Posterior vena cava (tissue), 2 donors: ENCODE data around the gene MEN1. TPM values are rescaled to one million over a fixed set of nuclear protein-coding genes. Genes with fewer than 3 reads are reported as not detected.

ENCODE experiments used
- DNase-seq: peaks from one replicate; pipeline ENCODE4 v3.0.0-alpha.2; 2020; ENCODE audit warnings: low spot score
- intact Hi-C, 2 donors: fragments of 100-400 bp; cut with DNase I; formaldehyde crosslinking; loops; one replicate each; pipeline versions ENCODE4 v1.14.1 to v1.14.2; 2022 to 2023
- total RNA-seq, 2 donors: library from RNA; stranded (reverse); fragmentation: NEBNext Ultra II Directional; extraction: Animal tissue kit (Norgen Biotek cat#: 25700); gene quantifications; one replicate each; pipeline ENCODE4 v1.2.1, GENCODE V29; 2021
- donor health status: DM: yes; HTN: yes; CAD: no.
- donor health status: DM: yes; HTN: yes; CAD: no.

MEN1 gene
- total RNA-seq, 2 donors from 2014 or later, result 9.2 to 9.4 TPM

DNA sequence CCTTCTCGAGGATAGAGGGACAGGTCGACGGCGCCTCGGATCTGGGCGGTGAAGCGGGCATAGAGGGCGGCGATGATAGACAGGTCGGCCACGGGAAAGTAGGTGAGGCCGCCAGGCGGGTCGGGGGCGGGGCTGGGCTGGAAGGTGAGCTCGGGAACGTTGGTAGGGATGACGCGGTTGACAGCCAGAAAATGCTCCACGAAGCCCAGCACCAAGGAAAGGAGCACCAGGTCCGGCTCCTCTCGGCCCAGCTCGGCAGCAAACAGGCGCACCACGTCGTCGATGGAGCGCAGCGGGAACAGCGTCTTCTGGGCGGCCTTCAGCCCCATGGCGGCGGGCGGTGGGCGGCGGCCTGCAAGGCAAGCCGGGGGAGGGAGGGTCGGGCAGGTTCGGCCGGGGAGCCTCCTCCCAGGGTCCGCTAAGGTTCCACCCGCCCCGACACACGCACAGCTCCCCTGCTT lies 540 bp downstream of the MEN1 start:
- DNase-seq, result no peak
- intact Hi-C loops, result no loop called here

DNA sequence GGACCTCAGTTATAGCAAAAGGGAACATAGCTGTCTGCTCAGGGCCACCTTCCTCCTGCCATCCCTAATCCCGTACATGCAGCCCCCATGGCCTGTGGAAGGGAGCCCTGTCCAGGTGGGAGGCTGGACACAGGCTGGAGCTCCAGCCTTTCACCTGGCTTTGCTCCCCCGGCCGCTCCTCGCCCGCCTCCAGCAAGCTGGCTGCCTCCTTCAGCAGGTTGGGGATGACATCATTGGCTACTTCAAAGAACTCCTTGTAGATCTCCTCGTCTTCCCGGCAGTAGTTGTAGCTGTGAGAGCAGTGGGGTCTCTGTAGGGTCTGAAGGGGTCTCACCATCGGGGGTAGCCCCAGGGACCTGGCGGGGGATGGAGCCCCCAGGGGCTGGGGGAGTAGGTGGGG lies 4.9 kb downstream of the MEN1 start:
- intact Hi-C loops, result no loop called here

DNA sequence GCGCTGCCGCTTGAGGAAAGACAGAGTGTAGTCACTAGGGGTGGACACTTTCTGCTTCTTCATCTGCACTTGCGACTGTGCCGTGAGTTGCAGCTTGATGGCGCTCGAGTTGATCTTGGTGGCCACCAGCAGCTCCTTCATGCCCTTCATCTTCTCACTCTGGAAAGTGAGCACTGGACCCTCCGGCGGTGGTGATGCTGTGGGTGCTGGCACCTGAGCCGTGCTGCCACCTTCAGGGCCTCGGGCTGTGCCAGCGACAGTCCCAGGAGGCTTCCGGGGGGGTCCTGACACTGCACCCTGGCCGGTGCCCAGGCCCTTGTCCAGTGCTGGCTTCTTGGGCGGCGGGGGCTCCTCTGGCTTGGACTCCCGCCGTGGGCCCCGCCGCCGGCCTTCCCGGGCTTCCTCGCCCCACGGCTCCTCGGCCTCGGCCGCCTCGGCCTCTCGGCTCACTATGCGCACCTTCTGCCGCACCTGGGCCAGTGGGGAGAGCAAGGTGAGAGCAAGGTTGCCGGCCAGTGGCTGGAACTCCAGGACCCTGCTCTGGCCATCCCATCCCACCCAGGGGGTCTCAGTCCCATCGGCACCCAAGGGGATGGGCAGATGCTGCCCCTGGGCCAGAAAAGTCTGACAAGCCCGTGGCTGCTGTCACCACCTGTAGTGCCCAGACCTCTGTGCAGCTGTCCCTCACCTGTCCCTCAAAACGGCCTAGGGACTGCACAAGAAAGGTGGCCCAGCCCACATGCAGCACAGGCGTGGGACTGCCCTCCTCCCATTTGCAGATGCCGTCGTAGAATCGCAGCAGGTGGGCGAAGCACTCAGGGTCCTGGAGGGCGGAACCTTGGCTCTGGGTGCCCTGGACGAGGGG lies 5.8 kb downstream of the MEN1 start:
- intact Hi-C loops, result no loop called here
- no peak for DNase-seq

More for the DNA sequence above, 4.9 kb downstream of the MEN1 start:
- no peak for DNase-seq

DNA sequence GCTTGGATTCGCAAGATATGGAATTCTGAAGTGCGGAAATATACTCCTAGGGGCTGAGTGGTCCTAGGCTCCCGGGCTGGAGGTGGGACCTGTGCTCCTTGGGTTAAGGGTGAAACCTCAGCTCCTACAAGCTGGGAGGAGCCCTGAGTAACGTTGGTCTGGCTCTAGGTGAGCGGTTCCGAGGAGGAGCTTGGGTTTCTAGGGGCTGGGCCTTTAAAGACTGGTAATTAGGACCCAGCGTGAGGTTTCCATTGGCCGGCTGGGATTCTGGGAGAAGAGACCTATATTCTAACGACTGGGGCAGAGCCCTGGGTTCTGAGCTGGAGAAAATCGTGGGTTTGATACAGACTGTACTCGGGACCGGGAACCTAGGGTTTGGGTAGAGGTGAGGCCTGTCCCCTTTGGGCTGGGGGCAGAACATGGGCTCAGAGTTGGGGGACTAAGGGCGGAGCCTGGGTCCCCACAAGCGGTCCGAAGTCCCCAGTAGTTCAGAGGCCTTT lies 6.5 kb downstream of the MEN1 start:
- intact Hi-C loops, result no loop called here
- DNase-seq, result no peak

DNA sequence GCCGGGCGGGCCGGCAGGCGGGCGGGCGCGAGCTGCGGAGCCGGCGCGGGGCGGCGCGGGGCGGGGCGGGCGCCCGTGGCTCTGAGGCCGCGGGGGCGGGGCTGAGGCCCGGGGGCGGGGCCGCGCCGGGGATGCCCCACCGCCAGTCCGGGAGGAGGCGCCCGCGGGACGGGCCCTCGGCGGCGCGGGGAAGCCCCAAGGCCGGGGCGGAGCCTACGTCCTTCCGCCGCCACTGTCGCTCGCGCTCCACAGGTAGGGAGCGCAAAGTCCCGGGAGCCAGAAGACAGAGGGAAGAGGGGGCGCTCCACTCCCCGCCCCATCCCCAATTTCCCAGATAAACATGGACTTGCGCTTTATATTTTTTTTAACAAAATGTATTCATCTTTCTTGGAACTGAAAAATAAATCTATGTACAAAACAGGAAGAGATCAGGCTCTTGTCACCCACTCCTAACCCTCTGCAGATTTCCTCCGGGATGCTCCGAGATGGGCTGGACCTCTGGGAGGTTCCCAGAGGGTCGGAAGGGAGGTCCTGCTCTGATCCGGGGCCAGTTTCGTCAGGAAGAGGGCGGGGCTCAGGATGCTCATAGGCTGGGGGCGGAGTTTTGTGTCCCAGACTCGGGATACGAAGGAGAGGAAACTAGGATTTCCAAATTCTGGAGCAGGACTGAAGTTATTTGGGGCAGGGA lies 7.0 kb downstream of the MEN1 start, which contains the start of gene MAP4K2:
MAP4K2 (minus strand) TSS at position 57 of the 688 bp plus-strand sequence. CDS start 65 bp downstream, outside the sequence.
- intact Hi-C loops, result no loop called here
- peak; percentile 95 for DNase-seq

DNA sequence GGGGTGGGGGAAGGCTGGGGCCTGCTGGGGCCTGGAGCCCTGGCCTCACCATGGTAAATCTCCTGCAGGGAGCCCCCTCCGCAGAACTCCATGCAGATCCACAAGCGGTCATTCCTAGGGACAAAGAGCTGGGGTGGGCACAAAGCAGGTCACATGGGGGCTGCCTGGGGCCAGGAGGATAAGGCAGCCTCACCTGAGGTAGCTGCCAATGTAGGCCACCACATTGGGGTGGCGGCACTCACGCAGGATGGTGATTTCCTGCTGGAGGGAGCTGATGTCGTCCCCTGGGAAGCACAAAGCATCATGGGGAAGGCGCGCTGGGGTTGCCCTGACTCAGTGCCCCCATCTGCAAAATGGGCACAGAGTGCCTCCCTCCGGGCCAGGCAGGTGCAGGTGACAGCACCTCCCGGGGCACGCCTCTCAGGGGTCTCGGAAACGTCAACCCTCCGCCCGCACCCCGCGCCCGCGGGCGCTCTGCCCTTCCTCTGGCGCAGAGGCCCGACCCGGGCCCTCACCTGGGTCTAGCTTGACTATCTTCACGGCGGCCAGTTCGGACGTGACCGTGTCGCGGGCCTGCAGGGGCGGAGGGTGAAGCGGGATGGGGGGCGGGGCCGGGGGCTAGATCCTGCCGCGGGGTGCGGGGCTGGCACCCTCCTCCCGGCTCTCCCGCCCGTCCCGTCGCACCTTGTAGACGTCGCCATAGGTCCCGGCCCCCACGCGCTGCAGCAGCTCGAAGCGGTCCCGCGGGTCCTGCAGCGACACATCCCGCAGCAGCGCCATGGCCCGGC lies 7.8 kb downstream of the MEN1 start:
- no peak for DNase-seq
- intact Hi-C loops, result no loop called here

DNA sequence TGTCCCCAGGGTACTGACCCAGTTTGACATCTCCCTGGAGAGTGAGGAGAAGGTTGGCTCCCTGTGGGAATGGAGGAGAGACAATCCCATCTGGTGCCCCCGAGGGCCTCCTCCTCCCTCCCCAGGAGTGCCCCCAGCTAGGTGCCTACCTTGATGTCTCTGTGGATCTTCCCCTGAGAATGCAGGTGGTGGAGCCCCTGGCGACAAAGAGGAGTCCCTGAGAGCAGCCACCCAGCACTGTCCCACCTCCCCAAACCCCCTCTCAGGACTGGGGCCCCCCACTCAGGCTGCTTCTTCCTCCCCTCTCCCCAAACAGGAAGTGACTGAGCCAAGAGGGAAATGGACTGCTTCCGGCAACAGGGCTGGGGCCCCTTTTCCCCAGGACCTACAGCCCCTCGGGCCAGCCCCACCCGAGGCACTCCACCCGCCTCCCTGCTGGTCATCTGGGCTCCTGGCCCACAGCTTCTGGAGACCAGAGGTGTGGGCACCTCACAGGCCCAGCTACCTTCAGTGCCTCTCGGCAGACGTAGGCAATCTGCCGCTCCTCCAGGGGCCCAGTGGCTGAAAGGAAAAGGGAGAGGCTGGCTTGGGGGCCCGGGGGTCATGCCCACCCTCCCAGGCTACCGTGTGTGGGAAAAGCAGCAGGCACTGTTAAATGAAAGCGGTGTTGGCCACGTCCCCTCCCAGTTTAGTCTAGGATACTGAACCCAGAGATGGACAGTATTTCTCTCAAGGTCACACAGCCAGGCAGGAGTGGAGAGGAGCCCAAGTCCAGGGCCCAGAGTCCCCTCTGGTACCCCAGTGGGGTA lies 8.6 kb downstream of the MEN1 start:
- intact Hi-C loops, result no loop called here
- DNase-seq, result no peak

DNA sequence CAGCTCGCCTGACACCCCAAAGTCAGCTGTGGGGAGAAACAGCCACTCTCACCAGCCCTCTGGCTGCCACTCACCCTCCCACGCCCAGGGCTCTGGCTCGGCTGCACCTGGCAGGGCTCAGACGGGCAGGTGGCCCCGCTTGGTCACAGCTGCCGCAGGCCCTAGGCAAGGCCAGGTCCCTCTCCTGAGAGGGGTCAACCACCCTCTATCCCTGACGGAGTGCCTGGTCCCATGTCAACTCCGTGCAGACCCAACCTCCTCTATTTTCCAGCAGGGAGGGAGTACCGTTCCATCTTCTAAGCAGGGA lies 9.2 kb downstream of the MEN1 start:
- intact Hi-C loops, result no loop called here
- DNase-seq, result peak; percentile 74

DNA sequence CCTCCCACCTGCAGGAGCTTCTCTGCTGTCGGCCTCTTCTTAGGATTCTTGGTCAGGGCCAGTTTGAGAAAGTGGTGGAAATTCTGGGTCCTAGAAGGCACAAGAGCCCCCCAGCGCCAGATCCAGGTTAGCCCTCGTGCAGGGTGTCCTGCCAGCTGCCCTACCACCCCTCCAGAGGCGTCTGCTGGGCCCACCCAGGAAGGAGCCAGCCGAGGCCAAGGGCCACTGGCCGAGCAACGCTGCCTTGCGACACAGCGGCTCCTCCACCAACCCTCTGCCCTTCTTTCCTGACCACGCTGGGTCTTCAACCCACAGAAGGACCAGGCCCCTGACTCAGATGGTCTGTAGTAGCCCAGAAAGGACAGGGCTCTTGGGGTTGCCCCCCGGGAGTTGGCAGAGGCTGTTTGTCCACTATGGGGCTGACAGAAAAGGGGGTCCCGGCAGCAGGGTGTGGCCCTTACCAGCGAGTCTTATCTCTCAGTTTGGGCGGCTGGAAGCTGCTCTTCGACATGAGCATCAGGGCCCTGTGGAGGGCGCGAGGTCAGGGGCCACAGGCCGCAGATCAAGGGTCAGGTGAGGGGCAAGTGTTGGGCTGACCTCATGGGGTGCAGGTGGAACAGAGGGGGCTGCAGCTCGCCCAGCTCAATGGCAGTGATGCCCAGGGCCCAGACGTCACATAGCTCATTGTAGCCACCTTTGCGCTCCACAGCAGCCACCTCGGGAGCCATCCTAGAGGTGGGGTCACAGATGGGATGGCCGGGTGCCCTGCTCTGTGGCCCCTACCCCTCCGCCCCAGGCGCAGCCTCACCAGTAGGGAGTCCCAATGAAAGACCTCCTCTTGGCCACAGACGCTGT lies 9.8 kb downstream of the MEN1 start:
- DNase-seq, result no peak
- intact Hi-C loops, result no loop called here

DNA sequence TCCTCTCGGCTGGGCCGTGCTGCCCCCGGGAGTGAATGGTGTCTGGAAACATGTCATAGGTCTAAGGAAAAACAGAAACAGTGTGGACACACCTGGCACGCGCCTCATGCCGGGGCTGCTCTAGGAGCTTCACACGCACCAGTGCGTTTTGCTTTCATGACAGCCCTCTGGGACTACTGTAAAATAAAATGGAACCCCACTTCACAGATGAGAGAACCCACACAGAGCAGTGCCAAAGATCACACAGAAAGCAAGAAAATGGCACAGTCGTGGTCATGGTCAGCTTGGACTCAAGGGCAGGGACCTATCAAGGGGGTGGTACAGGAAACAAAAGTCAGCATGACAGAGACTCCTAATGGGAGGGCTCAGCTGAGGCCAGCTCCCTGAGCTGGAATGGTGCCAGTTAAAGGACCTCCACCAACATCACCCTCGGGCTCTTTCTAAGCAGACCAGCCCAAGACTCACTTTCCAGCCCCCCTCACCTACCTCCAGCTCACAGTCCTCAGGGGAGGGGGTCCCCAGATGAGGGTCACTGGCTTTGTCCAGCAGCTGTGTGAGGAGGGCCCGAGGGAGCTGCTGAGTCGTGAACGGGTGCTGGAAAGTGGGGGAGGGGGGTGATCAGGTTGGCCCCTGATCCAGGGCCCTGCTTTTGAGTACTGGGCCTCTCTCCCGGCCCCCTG lies 10.6 kb downstream of the MEN1 start:
- intact Hi-C loops, result no loop called here
- DNase-seq, result no peak

DNA sequence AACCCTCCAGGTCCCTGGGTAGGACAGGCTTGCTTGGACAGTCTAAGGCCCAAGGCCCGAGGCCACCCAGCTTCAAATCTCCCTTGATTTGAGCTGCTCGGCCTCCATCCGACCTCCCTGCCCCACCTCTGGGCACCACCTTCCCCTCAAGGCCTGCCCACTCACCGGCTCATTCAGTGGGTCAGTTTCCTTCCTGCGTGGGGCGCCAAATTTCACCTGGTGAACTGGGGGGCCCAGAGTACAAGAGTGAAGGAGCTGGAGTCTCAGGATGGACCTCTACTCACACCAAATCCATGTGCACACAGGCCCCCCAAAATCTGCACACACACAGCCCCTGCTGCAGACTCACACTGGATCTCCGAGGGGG lies 11.1 kb downstream of the MEN1 start:
- no peak for DNase-seq
- intact Hi-C loops, result no loop called here

DNA sequence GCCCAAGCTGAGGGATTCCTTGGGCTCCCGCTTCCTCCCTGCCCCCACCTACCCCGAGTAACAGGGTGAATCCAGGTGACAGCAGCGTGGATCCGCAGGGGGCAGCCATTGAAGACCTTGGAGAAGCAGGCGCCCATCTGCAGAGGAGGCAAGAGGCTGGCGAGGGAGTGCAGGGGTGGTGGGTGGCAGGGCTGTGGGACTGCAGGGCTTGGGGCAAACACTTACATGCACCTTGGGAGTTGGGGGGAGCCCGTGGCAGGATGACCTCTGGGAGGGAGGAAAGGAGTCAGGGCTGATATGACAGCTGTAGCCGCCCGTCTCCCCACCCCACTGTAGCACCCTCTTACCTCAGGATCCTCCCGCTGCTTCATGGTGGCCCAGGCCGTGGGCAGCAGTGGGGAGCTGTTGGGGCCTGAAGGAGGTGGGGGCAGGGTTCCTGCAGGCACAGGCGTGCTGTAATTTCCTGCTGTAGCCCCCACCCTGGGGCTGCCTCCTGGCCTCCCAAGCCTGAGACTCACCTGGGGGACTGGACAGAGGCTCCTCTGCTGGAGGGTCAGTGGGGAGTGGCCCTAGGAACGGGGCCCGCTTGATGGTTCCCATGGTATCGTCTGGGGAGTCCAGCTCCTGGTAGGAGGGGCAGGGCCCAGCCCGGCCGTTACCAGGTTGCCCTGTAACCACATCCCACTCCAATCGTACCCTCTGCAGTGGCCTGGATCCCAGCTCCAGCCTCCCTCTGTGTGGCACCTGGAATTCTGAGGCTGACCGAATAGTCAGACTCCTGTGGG lies 13.4 kb downstream of the MEN1 start:
- no peak for DNase-seq
- intact Hi-C loops, result no loop called here

DNA sequence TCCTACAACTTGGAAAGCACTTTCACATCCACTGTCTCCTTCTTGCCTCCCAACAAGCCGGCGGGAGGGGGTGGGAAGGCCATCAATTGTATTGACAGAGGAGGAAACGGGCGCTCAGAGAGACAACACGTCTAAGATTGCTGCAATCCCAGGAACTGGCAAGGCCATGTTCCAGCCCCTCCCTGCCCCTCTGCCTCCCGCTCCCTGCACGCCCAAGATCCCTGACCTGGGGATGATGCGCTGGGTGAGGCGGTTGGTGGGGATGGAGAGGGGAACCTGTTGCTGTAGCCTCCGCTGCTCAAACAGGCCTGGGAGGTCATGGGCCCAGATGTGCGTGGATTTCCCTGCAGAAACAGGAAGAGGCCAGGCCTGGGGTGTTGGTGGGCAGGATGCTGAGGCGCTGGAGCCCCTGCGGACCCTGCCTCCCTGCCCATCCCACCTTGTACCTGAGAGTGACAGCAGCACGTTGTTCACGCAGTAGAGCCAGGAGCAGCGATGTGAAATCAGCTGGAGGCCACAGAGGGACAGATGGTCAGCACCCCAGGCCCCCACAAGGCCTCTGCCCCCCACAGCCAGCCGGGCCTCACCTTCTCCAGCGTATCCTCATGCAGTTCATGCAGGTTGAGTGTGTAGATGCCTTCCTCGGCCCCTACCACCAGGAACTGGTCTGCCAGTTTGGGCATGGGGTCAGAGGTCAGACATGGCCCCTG lies 14.1 kb downstream of the MEN1 start:
- intact Hi-C loops, result no loop called here

DNA sequence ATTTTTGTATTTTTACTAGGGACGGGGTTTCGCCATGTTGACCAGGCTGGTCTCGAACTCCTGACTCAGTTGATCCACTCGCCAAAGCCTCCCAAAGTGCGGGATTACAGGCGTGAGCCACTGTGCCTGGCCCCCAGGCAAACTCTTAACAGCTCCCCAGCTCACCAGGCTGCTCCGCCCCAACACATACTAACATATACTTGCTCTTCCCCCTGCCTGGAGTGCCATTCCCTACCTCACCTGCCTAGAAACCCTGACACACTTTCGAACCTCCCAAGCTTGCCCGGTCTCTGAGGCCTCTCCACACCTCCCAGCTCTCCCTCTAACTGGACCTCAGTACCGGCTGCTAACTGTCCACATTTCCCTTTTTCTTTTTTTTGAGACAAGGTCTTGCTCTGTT lies 15.8 kb downstream of the MEN1 start:
- peak; percentile 25 for DNase-seq
- intact Hi-C loops, result no loop called here

More for the DNA sequence above, 14.1 kb downstream of the MEN1 start:
- no peak for DNase-seq

DNA sequence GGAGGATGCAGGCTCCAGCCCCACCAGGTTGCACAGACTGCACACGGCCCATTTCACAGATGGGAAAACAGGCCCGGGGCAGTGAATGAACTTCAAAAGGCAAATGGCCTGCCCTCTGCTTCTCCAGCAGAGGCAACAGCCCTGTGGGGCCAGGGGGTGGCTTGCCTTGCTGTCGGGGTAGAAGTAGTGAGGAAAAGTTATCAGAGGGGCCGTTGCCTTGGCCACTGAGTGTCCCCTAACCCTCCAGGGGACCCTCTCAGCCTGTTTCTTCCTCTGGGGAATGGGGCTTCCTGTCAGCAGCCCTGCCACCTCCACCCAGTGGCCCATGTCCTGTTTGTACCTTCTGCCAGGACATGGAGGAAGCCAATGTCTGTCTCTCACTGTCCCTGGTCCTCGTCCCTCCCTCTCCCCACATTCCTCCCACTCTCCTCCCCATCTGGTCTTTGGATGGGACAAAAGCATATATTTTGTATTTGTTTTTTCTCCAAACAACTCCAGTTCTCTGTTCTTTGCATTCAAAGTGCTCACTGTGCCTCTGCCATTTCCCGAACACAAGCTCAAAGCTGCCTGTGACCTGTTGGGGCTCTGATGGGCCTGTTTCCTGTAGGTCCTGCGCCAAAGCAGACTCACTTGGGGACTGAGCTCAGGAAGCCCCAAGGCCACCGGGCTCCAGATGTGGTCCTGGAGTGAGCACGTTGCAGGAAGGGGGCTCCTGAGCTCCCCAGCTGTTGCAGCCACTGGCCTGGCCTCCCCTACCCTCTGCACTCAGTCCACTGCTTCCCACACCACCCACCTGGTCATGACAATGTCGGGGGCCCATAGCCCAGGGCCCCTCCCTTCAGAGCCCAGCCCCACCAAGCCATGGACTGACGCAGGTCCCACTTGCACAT lies 16.8 kb downstream of the MEN1 start:
- DNase-seq, result peak; percentile 38
- intact Hi-C loops, result no loop called here
